Mucosa of stomach (tissue), 1 donor: ENCODE measurements around the gene SLC35B2.

Experiments used
- H3K27me3 ChIP-seq: one replicate; pipeline ENCODE4 v1.7.0; 2013; ENCODE audit warnings: mild to moderate bottlenecking, low read length; ENCODE audit not compliant: control insufficient read depth, insufficient read depth
- H3K36me3 ChIP-seq: one replicate; pipeline ENCODE4 v1.7.0; 2013; ENCODE audit warnings: low read length; ENCODE audit not compliant: control insufficient read depth, insufficient read depth
- H3K4me1 ChIP-seq: one replicate; pipeline ENCODE4 v1.7.0; 2013; ENCODE audit warnings: mild to moderate bottlenecking, low read length; ENCODE audit not compliant: control insufficient read depth, insufficient read depth
- H3K4me3 ChIP-seq: one replicate; pipeline ENCODE4 v1.7.0; 2013; ENCODE audit warnings: low read length
- H3K9ac ChIP-seq: one replicate; pipeline ENCODE4 v1.7.0; 2013; ENCODE audit warnings: mild to moderate bottlenecking, low read length, moderate library complexity
- H3K9me3 ChIP-seq: one replicate; pipeline ENCODE4 v1.7.0; 2013; ENCODE audit warnings: mild to moderate bottlenecking, low read length, moderate library complexity; ENCODE audit not compliant: control insufficient read depth
- donor health status: Pancreatic carcinoma.

The SLC35B2 gene

GRCh38 chr6:44298055-44298803, 40.9 kb upstream of the SLC35B2 start:
- Histone ChIP-seq H3K9ac (no peak overlapping the region), H3K27me3 (peaks cover 39% of the 10 kb centered on the region), H3K9me3 (no peaks in the 10 kb centered on the region), H3K36me3 (peaks cover 7% of the 10 kb centered on the region), H3K4me3 (no peak overlapping the region), H3K4me1 (peaks cover 5% of the 10 kb centered on the region)

- Histone ChIP-seq H3K9me3 (no peaks in the 10 kb centered on the region), H3K9ac (no peak overlapping the region), H3K36me3 (peaks cover 7% of the 10 kb centered on the region), H3K27me3 (peaks cover 40% of the 10 kb centered on the region), H3K4me1 (peaks cover 5% of the 10 kb centered on the region), H3K4me3 (no peak overlapping the region)
These were observed 40.0 kb upstream of the SLC35B2 start for GRCh38 chr6:44297063-44298038.

DNA sequence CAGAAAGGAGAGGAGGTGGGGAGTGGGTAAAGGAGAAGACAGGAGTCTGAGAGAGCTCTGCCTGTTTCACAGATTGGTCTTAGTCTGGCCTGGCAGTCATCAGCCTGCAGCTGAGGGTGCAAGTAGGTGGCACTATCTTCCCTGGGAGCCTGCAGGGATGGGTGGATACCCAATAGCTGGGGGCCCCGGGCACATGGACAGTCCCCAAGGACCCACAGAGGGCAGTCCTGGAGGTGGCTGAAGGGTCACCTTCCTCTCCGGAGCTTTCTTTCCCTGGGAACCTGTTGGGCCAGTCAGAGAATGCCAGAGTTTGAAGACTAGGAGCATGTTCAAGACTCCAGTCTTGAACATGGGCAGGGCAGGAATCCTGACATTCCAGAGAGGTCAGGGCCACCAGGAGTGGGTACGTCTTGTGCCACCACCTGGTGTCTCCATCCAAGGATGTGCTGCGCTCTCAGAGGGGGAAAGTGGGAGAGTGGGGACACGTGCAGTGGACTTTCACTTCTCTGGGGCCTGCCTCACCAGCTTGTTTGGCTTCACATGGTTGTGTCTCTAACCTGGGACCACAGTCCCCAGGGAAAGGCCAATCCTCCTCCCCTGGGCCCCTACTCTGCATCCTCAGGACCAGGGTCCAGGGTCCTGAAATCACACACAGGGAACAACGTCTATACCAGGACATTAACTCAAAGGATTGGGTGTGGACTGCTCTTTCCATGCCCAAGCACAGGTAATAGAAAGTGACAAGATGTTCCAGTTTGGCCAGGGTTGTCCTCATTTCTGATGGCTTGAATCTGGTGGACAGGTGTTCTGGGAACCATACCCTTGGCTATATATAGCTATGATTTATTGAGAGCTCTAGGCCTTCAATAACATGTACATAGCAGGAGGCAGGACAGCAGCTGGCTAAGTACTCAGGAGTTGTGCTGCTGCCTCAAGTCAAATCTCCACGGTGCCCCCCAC, 37.8 kb upstream of the SLC35B2 start:
- Histone ChIP-seq H3K4me1 (peaks cover 5% of the 10 kb centered on the region), H3K36me3 (peaks cover under 1% of the 10 kb centered on the region), H3K9me3 (no peaks in the 10 kb centered on the region), H3K27me3 (peaks cover 55% of the 10 kb centered on the region), H3K4me3 (no peak overlapping the region), H3K9ac (no peak overlapping the region)

- H3K4me1 ChIP-seq: peaks cover 5% of the 10 kb centered on the region
- H3K9me3 ChIP-seq: no peaks in the 10 kb centered on the region
- no peak overlapping the region for H3K4me3 ChIP-seq
- no peaks in the 10 kb centered on the region for H3K36me3 ChIP-seq
- peaks cover 66% of the 10 kb centered on the region for H3K27me3 ChIP-seq
- H3K9ac ChIP-seq: no peak overlapping the region
These were observed 35.5 kb upstream of the SLC35B2 start for GRCh38 chr6:44292661-44293365.

DNA sequence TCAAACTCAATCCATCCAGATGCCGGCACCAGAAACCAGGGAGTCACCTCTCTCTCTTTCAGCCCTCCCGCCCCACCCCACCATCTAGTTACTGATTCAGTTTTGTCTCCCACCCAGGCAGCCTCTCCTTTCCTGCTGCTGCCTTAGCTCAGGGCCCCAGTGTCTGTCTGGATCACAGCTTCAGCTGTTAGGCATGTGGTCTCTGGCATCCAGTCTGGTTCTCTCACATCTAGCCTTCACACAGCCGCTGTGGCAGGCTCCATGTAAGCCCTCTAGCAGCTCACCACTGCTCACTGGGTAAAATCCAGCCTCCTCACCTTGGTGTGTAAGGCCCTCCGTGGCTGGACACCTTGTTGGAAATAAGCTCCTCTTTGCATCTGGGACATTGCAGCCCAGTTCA, 34.5 kb upstream of the SLC35B2 start:
- H3K9ac ChIP-seq: no peak overlapping the region
- no peaks in the 10 kb centered on the region for H3K36me3 ChIP-seq
- H3K27me3 ChIP-seq: peaks cover 66% of the 10 kb centered on the region
- no peak overlapping the region for H3K4me3 ChIP-seq
- peaks cover under 1% of the 10 kb centered on the region for H3K4me1 ChIP-seq
- H3K9me3 ChIP-seq: no peaks in the 10 kb centered on the region

DNA sequence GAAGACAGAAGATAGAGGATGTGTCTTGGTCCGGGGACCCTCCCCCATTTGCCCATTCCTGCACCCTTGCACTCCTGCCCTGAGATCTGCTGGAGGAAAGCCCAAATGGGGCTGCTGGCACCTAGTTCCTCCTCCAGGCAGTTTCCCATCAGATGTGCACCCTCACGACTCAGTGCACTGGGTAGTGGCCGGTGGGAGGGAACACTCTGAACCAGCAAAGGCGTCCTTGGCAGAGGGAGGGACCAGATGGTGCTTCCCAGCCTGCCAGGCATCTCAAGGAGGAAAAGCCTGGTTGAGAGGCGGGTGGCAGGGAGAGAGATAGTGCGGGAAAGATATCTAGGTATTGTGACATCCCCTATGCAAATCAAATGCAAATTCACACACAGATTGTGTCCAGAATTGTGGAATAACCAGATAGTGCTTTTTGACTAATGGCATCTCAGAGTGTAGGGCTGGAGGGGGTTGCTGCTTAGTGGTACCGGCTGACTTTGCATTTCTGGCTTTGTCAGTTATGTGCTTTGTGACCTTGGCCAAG, 32.5 kb upstream of the SLC35B2 start:
- no peaks in the 10 kb centered on the region for H3K4me1 ChIP-seq
- no peak overlapping the region for H3K9ac ChIP-seq
- H3K27me3 ChIP-seq: peaks cover 54% of the 10 kb centered on the region
- H3K36me3 ChIP-seq: no peaks in the 10 kb centered on the region
- no peaks in the 10 kb centered on the region for H3K9me3 ChIP-seq
- no peak overlapping the region for H3K4me3 ChIP-seq

DNA sequence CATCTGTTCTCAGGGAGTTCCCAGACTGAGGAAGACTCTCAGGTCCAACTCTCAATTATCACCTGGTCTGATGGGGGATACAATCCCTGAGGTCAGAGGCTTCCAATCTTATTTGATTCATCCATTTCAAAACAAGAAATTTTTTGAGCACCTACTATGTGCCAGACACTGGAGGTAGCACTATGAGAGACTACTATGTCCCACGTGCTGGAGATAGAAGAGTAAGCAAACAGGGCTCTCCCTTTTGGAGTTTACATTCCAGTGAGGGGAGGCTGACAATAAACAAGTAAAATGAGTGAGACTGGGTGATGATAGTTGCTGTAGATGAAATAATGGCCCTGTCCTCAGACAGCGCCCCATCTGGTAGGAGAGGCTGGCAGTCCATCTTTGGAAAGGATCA, 29.4 kb upstream of the SLC35B2 start:
- Histone ChIP-seq H3K36me3 (no peaks in the 10 kb centered on the region), H3K4me3 (no peak overlapping the region), H3K9me3 (no peaks in the 10 kb centered on the region), H3K9ac (no peak overlapping the region), H3K27me3 (peaks cover 59% of the 10 kb centered on the region), H3K4me1 (no peaks in the 10 kb centered on the region)

DNA sequence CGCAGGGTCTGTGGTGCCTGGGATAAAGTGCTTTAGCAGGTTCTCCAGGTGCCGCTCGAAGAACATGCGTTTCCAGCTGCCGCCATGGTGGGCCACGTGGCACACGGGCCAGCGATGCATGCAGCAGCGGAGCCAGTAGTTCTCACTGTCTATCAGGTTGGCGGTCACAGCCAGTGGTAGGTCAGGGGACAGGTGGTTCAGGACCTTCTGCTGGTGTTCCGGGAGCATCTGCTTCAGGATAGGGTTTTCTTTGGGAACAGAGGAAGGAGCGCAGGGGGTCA, 28.9 kb upstream of the SLC35B2 start:
- Histone ChIP-seq H3K9me3 (no peaks in the 10 kb centered on the region), H3K4me3 (no peak overlapping the region), H3K4me1 (no peaks in the 10 kb centered on the region), H3K36me3 (no peaks in the 10 kb centered on the region), H3K27me3 (peaks cover 59% of the 10 kb centered on the region), H3K9ac (no peak overlapping the region)

DNA sequence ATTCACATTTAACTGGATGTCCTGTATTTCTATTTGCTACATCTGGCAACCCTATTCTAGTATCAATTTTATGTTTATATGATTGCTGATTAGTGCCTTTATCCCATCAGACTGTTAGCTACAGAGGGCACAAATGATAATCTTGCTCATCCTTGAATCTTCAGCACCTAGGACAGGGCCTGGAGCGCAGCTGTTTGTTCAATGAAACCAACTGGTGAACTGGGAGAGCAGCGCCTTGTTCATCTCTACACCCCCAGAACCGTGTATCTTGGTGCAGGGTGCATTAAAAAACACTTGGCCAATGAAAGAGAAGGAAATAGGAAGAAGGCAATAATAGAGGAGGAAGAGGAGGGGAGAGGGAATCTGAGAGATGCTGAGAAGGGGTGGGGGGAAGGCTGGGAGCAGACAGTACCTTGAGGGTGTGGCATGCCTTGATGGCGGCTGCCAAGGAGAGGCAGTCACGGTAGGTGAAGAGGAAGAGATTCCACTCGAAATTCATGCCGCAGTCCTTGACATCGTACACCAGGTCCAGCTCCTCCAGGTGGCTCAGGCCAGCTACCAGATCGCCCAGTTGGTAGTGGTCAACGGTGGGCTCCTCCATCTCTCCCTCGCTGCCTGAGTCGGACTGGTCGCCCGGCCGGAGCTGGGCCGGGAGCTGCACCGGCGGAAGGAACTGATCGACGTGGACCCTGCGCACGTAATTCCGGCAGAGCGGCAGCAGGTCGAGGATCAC, 28.4 kb upstream of the SLC35B2 start:
- Histone ChIP-seq H3K27me3 (peaks cover 58% of the 10 kb centered on the region), H3K9me3 (no peaks in the 10 kb centered on the region)

GRCh38 chr6:44284867-44285266, 27.5 kb upstream of the SLC35B2 start:
- Histone ChIP-seq H3K9me3 (no peaks in the 10 kb centered on the region), H3K9ac (no peak overlapping the region), H3K36me3 (no peaks in the 10 kb centered on the region), H3K4me3 (no peak overlapping the region), H3K27me3 (peaks cover 53% of the 10 kb centered on the region), H3K4me1 (no peaks in the 10 kb centered on the region)

More for the DNA sequence above, 28.4 kb upstream of the SLC35B2 start:
- Histone ChIP-seq H3K9ac (no peak overlapping the region), H3K4me1 (no peaks in the 10 kb centered on the region), H3K36me3 (no peaks in the 10 kb centered on the region), H3K4me3 (no peak overlapping the region)
